H9 (cell line): ENCODE data around the gene ZSWIM3. TPM values are rescaled to one million over a fixed set of nuclear protein-coding genes. Genes with fewer than 3 reads are reported as not detected.

Experiments used
- DNase-seq: peaks from one replicate; pipeline ENCODE4 v3.0.0-alpha.2; 2017
- H2AFZ ChIP-seq: one replicate; pipeline ENCODE4 v1.6.1; 2013; ENCODE audit warnings: mild to moderate bottlenecking, low read length, control low read depth, moderate library complexity
- H2AK5ac ChIP-seq: 2 replicates; pipeline ENCODE4 v1.6.1; 2013; ENCODE audit warnings: low read length, control low read depth, mixed read lengths; ENCODE audit not compliant: insufficient read length
- H2BK120ac ChIP-seq: one replicate; pipeline ENCODE4 v1.6.1; 2013; ENCODE audit warnings: low read depth, mild to moderate bottlenecking, low read length, control low read depth, inconsistent platforms; ENCODE audit not compliant: poor library complexity, severe bottlenecking
- H2BK12ac ChIP-seq: 2 replicates; pipeline ENCODE4 v1.6.1; 2013; ENCODE audit warnings: low read length, control low read depth, mixed read lengths, low read depth; ENCODE audit not compliant: insufficient read length
- H2BK15ac ChIP-seq: 2 replicates; pipeline ENCODE4 v1.6.1; 2013; ENCODE audit warnings: low read depth, low read length, control low read depth
- H2BK20ac ChIP-seq: one replicate; pipeline ENCODE4 v1.6.1; 2013; ENCODE audit warnings: low read depth, mild to moderate bottlenecking, low read length, control low read depth, inconsistent platforms; ENCODE audit not compliant: poor library complexity, severe bottlenecking
- H2BK5ac ChIP-seq: 2 replicates; pipeline ENCODE4 v1.6.1; 2013; ENCODE audit warnings: low read length, control low read depth, mixed read lengths; ENCODE audit not compliant: insufficient read length
- H3K14ac ChIP-seq: 2 replicates; pipeline ENCODE4 v1.6.1; 2013; ENCODE audit warnings: low read length, control low read depth; ENCODE audit not compliant: insufficient read depth
- H3K18ac ChIP-seq: 2 replicates; pipeline ENCODE4 v1.6.1; 2013; ENCODE audit warnings: low read depth, mild to moderate bottlenecking, mixed read lengths, low read length, control low read depth; ENCODE audit not compliant: insufficient read length
- H3K23ac ChIP-seq: 2 replicates; pipeline ENCODE4 v1.6.1; 2013; ENCODE audit warnings: low read length, control low read depth, mixed read lengths, low read depth; ENCODE audit not compliant: insufficient read length
- H3K23me2 ChIP-seq: 2 replicates; pipeline ENCODE4 v1.6.1; 2013; ENCODE audit warnings: low read depth, mild to moderate bottlenecking, mixed read lengths, low read length, control low read depth; ENCODE audit not compliant: insufficient read length, poor library complexity, severe bottlenecking
- H3K27ac ChIP-seq: 2 replicates; pipeline ENCODE4 v1.5.1; 2013; ENCODE audit warnings: low read length, control low read depth, mixed read lengths, low read depth; ENCODE audit not compliant: insufficient read length
- H3K27me3 ChIP-seq: 2 replicates; pipeline ENCODE4 v1.6.1; 2013; ENCODE audit warnings: low read length, control low read depth, inconsistent platforms; ENCODE audit not compliant: insufficient read depth
- H3K4ac ChIP-seq: 2 replicates; pipeline ENCODE4 v1.6.1; 2013; ENCODE audit warnings: low read depth, mild to moderate bottlenecking, control low read depth, inconsistent platforms, low read length, moderate library complexity
- H3K4me1 ChIP-seq: 2 replicates; pipeline ENCODE4 v1.6.1; 2013; ENCODE audit warnings: low read length, control low read depth, inconsistent platforms; ENCODE audit not compliant: insufficient read depth
- H3K4me2 ChIP-seq: 2 replicates; pipeline ENCODE4 v1.6.1; 2013; ENCODE audit warnings: low read length, control low read depth, mixed read lengths; ENCODE audit not compliant: insufficient read length, insufficient read depth
- H3K56ac ChIP-seq: 2 replicates; pipeline ENCODE4 v1.6.1; 2013; ENCODE audit warnings: low read depth, mild to moderate bottlenecking, mixed read lengths, low read length, control low read depth; ENCODE audit not compliant: insufficient read length
- H3K79me1 ChIP-seq: 2 replicates; pipeline ENCODE4 v1.6.1; 2013; ENCODE audit warnings: low read depth, mild to moderate bottlenecking, moderate library complexity, low read length, control low read depth, inconsistent platforms; ENCODE audit not compliant: insufficient read depth, poor library complexity, severe bottlenecking
- H3K79me2 ChIP-seq: 2 replicates; pipeline ENCODE4 v1.6.1; 2013; ENCODE audit warnings: low read length, control low read depth, inconsistent platforms; ENCODE audit not compliant: insufficient read depth
- H3K9ac ChIP-seq: 2 replicates; pipeline ENCODE4 v1.6.1; 2013; ENCODE audit warnings: low read length, control low read depth, mixed read lengths; ENCODE audit not compliant: insufficient read length; ENCODE audit errors: extremely low read depth
- H3K9me3 ChIP-seq: one replicate; pipeline ENCODE4 v1.6.1; 2013; ENCODE audit warnings: low read depth, low read length, inconsistent platforms; ENCODE audit not compliant: control insufficient read depth
- H3T11ph ChIP-seq: one replicate; pipeline ENCODE4 v1.6.1; 2013; ENCODE audit warnings: mild to moderate bottlenecking, low read length, control low read depth, inconsistent platforms
- H4K20me1 ChIP-seq: one replicate; pipeline ENCODE4 v1.6.1; 2013; ENCODE audit not compliant: control insufficient read depth, insufficient read length, insufficient read depth
- H4K5ac ChIP-seq: 2 replicates; pipeline ENCODE4 v1.6.1; 2013; ENCODE audit warnings: low read depth, mild to moderate bottlenecking, mixed read lengths, low read length, control low read depth; ENCODE audit not compliant: insufficient read length
- H4K8ac ChIP-seq: replicated peaks from 2 replicates; pipeline ENCODE4 v1.6.1; 2013; ENCODE audit warnings: low read length, control low read depth, mixed read lengths, low read depth; ENCODE audit not compliant: insufficient read length
- H4K91ac ChIP-seq: 2 replicates; pipeline ENCODE4 v1.6.1; 2013; ENCODE audit warnings: low read depth, mild to moderate bottlenecking, moderate library complexity, mixed read lengths, low read length, control low read depth; ENCODE audit not compliant: insufficient read length
- H3K27ac Mint-ChIP-seq, 3 experiments: 2 replicates in 2 of 3; 3 replicates in 1 of 3; pipeline ENCODE4 v1.8.0; 2020 to 2021; ENCODE audit warnings: mixed read lengths in 3 of 3, mild to moderate bottlenecking in 1 of 3, moderate library complexity in 1 of 3
- H3K27me3 Mint-ChIP-seq: 2 replicates; pipeline ENCODE4 v1.8.0; 2021; ENCODE audit warnings: low read depth, mild to moderate bottlenecking, moderate library complexity, mixed read lengths
- H3K36me3 Mint-ChIP-seq, 3 experiments: 2 replicates in 2 of 3; 3 replicates in 1 of 3; pipeline ENCODE4 v1.8.0; 2020 to 2021; ENCODE audit warnings: low read depth in 3 of 3, mixed read lengths in 3 of 3; ENCODE audit not compliant: insufficient read depth in 1 of 3
- H3K4me1 Mint-ChIP-seq, 2 experiments: 2 replicates each; pipeline ENCODE4 v1.8.0; 2020; ENCODE audit warnings: mixed read lengths in 2 of 2
- H3K4me3 Mint-ChIP-seq, 2 experiments: 2 replicates in 1 of 2; 3 replicates in 1 of 2; pipeline ENCODE4 v1.8.0; 2020 to 2021; ENCODE audit warnings: mild to moderate bottlenecking in 2 of 2, mixed read lengths in 2 of 2, moderate library complexity in 1 of 2
- H3K9me3 Mint-ChIP-seq, 2 experiments: 2 replicates in 1 of 2; 3 replicates in 1 of 2; pipeline ENCODE4 v1.8.0; 2020; ENCODE audit warnings: mild to moderate bottlenecking in 2 of 2, mixed read lengths in 2 of 2, moderate library complexity in 1 of 2
- CTCF ChIP-seq: fragments of 200-600 bp; sonication (generic); conservative IDR thresholded peaks from 3 replicates; pipeline ENCODE4 v1.8.0; 2021; ENCODE audit warnings: antibody characterized with exemption, mild to moderate bottlenecking
- WGBS: extraction: QIAGEN DNeasy Blood & Tissue Kit; methylation state at CpG from one replicate; pipeline ENCODE4 v1.1.7; 2013; ENCODE audit warnings: missing lambda C conversion rate, low lambda C conversion rate, mixed read lengths; ENCODE audit not compliant: insufficient read length; ENCODE audit errors: extremely low coverage; 5-methylcytosine and 5-hydroxymethylcytosine counted together
- total RNA-seq: library from RNA; stranded (reverse); gene quantifications from 2 replicates; pipeline ENCODE4 v1.2.1, GENCODE V29; 2021

ZSWIM3 gene
- total RNA-seq, 1 experiment from 2014 or later = 8.0 TPM

- Histone ChIP-seq H4K5ac (no peak overlapping the region), H3T11ph (no peak overlapping the region), H3K56ac (no peak overlapping the region), H3K23me2 (peaks cover 16% of the 10 kb centered on the region), H2BK5ac (no peak overlapping the region), H3K79me1 (no peaks in the 10 kb centered on the region), H3K79me2 (no peaks in the 10 kb centered on the region), H4K91ac (no peak overlapping the region), H3K9me3 (no peaks in the 10 kb centered on the region), H2AK5ac (no peak overlapping the region), H3K9ac (no peak overlapping the region), H3K27me3 (no peaks in the 10 kb centered on the region), H3K14ac (no peak overlapping the region), H3K4ac (no peak overlapping the region), H4K8ac (no peak overlapping the region), H3K27ac (no peak overlapping the region), H2BK12ac (no peak overlapping the region), H3K4me2 (no peak overlapping the region), H2BK20ac (no peak overlapping the region), H3K18ac (no peak overlapping the region), H2BK120ac (no peak overlapping the region), H3K23ac (no peak overlapping the region), H3K4me1 (no peaks in the 10 kb centered on the region), H2BK15ac (no peak overlapping the region), H2AFZ (no peak overlapping the region), H4K20me1 (no peaks in the 10 kb centered on the region)
- Mint-ChIP-seq H3K9me3 (no peaks in the 10 kb centered on the region), H3K27me3 (no peaks in the 10 kb centered on the region), H3K36me3 (peaks cover 49 to 55% (median 50%) of the 10 kb centered on the region in 3 experiments; a peak in 6 of 7 replicates), H3K27ac (no peak overlapping the region), H3K4me3 (0 out of 5 replicates have a peak overlapping the region, but pooled peaks of 1 of the 2 experiments have one; percentile 15), H3K4me1 (peaks cover 13 to 22% of the 10 kb centered on the region in 2 experiments)
- no peak for TF ChIP-seq CTCF
- no CpG with 5 or more reads among the region's 2 CpGs for WGBS
- DNase-seq = no peak
These were observed 50.7 kb downstream of the ZSWIM3 start for GRCh38 chr20:45908084-45908483.
